BE2C (cell line): Measurements from ENCODE around the gene RPS14.

Experiments used
- DNase-seq: peaks from one replicate; pipeline ENCODE4 v3.0.0-alpha.2; 2020
- H3K27me3 ChIP-seq: fragments of 250-450 bp; sonication (Bioruptor Pico); 2 replicates; pipeline ENCODE4 v1.5.1; 2020; ENCODE audit warnings: mild to moderate bottlenecking
- H3K36me3 ChIP-seq: fragments of 250-450 bp; sonication (Bioruptor Pico); 2 replicates; pipeline ENCODE4 v1.5.1; 2020; ENCODE audit warnings: mild to moderate bottlenecking
- H3K4me1 ChIP-seq: fragments of 250-450 bp; sonication (Bioruptor Pico); 2 replicates; pipeline ENCODE4 v1.5.1; 2020
- H3K4me3 ChIP-seq: 2 replicates; pipeline ENCODE4 v1.5.1; 2011; ENCODE audit warnings: low read depth, low read length
- H3K9me3 ChIP-seq: fragments of 250-450 bp; sonication (Bioruptor Pico); 2 replicates; pipeline ENCODE4 v1.5.1; 2020
- TF ChIP-seq, protein P1 (sequence below): IDR thresholded peaks from 2 replicates; pipeline ENCODE4 v1.5.1; 2012; ENCODE audit warnings: mild to moderate bottlenecking, low read depth, low read length

RPS14 gene

DNA sequence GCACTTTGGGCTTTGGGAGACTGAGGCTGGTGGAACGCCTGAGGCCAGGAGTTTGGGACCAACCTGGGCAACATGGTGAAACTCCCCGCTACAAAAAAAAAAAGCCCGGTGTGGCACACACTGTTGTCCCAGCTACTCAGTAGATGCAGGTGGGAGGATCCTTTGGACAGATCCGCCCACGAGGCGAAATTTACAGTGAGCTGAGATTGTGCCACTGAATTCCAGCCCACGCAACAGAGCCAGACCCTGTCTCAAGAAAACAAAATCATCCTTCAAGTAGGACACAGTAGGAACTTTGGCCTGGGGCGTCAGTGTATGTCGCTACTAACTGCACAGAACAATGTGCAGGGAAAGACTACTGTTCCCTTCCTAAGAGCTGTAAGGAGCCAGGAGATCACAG lies 4.8 kb downstream of the RPS14 start:
- Histone ChIP-seq H3K9me3 (no peaks in the 10 kb centered on the region), H3K4me3 (no peak overlapping the region), H3K27me3 (no peaks in the 10 kb centered on the region), H3K4me1 (peaks cover 8% of the 10 kb centered on the region), H3K36me3 (peaks cover 66% of the 10 kb centered on the region)
- TF ChIP-seq, protein P1, sequence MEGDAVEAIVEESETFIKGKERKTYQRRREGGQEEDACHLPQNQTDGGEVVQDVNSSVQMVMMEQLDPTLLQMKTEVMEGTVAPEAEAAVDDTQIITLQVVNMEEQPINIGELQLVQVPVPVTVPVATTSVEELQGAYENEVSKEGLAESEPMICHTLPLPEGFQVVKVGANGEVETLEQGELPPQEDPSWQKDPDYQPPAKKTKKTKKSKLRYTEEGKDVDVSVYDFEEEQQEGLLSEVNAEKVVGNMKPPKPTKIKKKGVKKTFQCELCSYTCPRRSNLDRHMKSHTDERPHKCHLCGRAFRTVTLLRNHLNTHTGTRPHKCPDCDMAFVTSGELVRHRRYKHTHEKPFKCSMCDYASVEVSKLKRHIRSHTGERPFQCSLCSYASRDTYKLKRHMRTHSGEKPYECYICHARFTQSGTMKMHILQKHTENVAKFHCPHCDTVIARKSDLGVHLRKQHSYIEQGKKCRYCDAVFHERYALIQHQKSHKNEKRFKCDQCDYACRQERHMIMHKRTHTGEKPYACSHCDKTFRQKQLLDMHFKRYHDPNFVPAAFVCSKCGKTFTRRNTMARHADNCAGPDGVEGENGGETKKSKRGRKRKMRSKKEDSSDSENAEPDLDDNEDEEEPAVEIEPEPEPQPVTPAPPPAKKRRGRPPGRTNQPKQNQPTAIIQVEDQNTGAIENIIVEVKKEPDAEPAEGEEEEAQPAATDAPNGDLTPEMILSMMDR = no peak
- no peak for DNase-seq

DNA sequence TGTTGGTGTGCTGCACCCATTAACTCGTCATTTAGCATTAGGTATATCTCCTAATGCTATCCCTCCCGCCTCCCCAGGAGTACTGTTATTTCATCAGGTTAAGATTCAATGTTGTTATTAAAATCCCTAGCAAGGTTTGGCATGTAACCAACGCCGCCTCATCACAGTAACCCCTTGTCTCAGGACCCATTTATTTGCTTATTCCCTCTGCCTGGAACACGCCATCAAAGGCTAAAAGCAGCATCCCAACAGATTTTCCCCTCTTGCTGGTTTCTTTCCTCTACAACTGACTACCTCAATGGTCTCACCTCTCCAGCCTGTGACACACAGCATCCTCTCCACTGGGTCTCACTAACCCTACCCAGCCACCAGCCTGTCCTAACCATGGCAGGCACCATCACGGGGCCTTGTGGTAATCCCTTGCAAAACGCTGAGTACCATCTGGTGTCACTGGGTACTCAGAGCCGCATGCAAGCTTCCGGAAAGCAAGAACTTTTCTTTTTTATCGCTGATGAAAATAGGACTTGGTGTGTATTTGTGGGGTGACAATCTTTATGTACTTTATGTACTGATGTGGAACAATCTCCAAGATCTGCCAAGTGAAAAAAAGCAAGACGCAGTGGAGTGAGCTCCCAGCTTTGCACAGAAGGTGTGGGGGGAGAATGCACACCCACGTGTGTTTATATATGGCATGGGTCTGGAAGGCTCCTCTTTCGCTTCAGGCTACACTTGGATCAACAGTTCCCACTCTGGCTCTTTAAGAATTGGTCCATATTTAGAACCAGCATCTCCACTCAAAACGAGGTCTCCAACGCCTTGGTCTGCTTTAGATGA lies 6.1 kb downstream of the RPS14 start:
- H3K27me3 ChIP-seq = no peaks in the 10 kb centered on the region
- no peak overlapping the region for H3K4me3 ChIP-seq
- TF ChIP-seq, protein P1 = no peak
- DNase-seq = no peak
- H3K36me3 ChIP-seq = peaks cover 57% of the 10 kb centered on the region
- no peaks in the 10 kb centered on the region for H3K9me3 ChIP-seq
- peaks cover 8% of the 10 kb centered on the region for H3K4me1 ChIP-seq

DNA sequence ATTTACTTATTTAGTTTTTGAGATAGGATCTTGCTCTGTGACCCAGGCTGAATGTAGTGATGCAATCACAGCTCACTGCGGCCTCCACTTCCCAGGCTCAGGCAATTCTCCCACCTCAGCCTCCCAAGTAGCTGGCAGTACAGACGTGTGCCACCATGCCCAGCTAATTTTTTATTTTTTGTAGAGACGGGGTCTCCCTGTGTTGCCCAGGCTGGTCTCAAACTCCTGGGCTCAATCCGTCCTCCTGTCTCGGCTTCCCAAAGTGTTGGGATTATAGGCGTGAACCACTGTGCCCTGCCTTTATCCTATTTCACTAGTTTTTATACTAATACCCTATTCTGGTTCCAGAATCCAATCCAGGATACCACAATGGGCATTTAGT lies 6.8 kb downstream of the RPS14 start:
- Histone ChIP-seq H3K36me3 (peaks cover 49% of the 10 kb centered on the region), H3K9me3 (no peaks in the 10 kb centered on the region)
- DNase-seq = no peak

DNA sequence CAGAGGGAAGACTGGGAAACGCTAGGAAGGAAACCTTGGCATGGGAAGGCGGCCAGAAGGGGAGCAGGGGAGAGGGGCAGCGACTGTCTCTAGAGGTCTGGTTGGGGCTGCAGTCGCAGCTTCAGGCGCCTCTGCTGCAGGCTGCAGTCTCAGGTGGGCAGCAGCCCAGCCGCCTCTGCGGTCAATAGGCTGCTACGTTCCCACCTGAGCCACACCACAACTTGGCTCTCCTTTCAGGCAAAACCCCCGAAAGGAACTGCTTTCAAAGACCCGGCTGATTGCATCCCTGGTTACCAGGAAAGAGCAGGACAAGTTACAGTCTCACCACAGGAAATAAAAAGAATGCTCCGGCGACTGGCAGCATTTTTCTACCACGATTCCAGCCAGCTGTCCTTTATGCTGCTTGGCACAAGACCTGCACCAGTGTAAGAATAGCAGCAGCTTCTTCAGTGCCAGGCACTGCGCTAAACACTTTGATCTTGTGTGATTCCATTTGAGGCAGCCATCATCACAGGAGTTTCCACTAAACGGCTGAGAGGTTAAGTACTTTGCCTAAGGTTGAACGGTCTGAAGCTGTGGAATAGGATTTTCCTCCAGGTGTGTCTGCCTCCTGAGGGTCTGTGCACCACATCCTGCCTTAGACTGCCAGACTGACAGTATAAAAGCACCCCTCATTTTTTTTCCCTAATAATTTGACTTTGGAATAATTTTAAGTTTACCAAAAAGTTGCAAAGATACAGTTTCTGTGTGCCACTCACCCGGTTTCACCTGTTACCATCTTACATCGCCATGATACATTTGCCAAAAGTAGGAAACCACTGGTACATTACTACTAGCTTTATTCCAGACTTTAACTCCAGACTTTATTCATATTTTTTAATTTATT lies 7.5 kb downstream of the RPS14 start:
- TF ChIP-seq, protein P1 = no peak
- DNase-seq = no peak
- no peaks in the 10 kb centered on the region for H3K9me3 ChIP-seq
- peaks cover 43% of the 10 kb centered on the region for H3K36me3 ChIP-seq
- H3K27me3 ChIP-seq = no peaks in the 10 kb centered on the region
- H3K4me3 ChIP-seq = no peak overlapping the region
- 0 out of 2 replicates have a peak, but pooled peaks cover 3% of the 10 kb centered on the region for H3K4me1 ChIP-seq

More for the DNA sequence above, 6.8 kb downstream of the RPS14 start:
- TF ChIP-seq, protein P1 = no peak
- H3K27me3 ChIP-seq = no peaks in the 10 kb centered on the region
- peaks cover 3% of the 10 kb centered on the region for H3K4me1 ChIP-seq
- no peak overlapping the region for H3K4me3 ChIP-seq

DNA sequence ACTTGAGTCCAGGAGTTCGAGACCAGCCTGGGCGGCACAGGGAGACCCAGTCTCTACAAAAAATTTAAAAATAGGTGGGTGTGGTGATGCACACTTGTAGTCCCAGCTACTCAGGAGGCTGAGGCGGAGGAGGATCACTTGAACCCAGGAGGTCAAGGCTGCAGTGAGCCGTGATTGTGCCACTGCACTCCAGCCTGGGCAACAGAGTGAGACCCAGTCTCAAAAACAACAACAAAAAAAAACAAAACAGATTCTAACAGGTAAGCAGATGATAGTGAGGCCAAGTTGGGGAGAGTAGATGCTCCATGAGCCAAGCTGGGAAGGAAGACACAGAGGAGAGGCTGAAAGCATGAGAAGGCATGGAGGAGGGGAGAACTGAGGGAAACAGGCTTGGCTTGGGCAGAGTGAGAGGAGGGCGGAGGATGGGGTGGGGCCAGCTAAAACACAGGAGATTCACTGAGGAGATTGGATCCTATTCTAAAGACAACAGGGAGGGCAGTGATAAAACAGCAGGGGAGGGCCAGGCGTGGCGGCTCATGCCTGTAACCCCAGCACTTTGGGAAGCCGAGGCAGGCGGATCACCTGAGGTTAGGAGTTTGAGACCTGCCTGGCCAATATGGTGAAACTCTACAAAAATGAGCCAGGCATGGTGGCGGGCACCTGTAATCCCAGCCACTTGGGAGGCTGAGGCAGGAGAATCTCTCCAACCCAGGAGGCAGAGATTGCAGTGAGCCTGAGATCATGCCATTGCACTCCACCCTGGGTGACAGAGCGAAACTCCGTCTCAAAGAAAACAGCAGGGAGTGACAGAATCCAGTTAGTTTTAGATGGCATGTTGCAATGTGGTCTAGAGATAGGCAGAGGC lies 8.4 kb downstream of the RPS14 start:
- Histone ChIP-seq H3K4me3 (no peak overlapping the region), H3K27me3 (no peaks in the 10 kb centered on the region), H3K9me3 (no peaks in the 10 kb centered on the region), H3K4me1 (0 out of 2 replicates have a peak, but pooled peaks cover 3% of the 10 kb centered on the region), H3K36me3 (peaks cover 34% of the 10 kb centered on the region)
- DNase-seq = no peak
- TF ChIP-seq, protein P1 = no peak
